ENCODE results near the gene IRF6. TPM values are rescaled to one million over a fixed set of nuclear protein-coding genes. Genes with fewer than 3 reads are reported as not detected.

Gene IRF6
- total RNA-seq, 1 donor from 2014 or later = 21.2 TPM

- Histone ChIP-seq H3K9me3 (ENCODE audit: insufficient read depth, low read depth, low read length) (no peaks in the 10 kb centered on the region), H3K4me3 (ENCODE audit: insufficient read depth, low read depth, low read length) (no peak overlapping the region), H3K4me1 (ENCODE audit: insufficient read depth, low read length) (no peaks in the 10 kb centered on the region), H3K27ac (ENCODE audit: low read depth, low read length) (no peak overlapping the region), H4K20me1 (ENCODE audit: insufficient read depth, low read length) (no peaks in the 10 kb centered on the region), H2AFZ (ENCODE audit: low read depth, low read length) (no peak overlapping the region), H3K79me2 (ENCODE audit: insufficient read depth, low read length) (no peaks in the 10 kb centered on the region), H3K27me3 (ENCODE audit: insufficient read depth, low read length) (peaks cover 2% of the 10 kb centered on the region), H3K9ac (ENCODE audit: low read length) (no peak overlapping the region), H3K36me3 (ENCODE audit: insufficient read depth, low read length) (no peaks in the 10 kb centered on the region), H3K4me2 (ENCODE audit: low read length) (no peak overlapping the region)
- Mint-ChIP-seq H3K4me3 (ENCODE audit: unreplicated experiment) (no peak overlapping the region), H3K9me3 (ENCODE audit: unreplicated experiment) (peaks cover 2% of the 10 kb centered on the region), H3K4me1 (ENCODE audit: low read depth, unreplicated experiment) (peaks cover 13% of the 10 kb centered on the region), H3K27ac (ENCODE audit: unreplicated experiment) (no peak overlapping the region), H3K36me3 (ENCODE audit: low read depth, unreplicated experiment) (peaks cover 2% of the 10 kb centered on the region), H3K27me3 (ENCODE audit: low read depth, unreplicated experiment) (peaks cover 24% of the 10 kb centered on the region)
- TF ChIP-seq EZH2 (IDR thresholded peaks at IDR 0.05; ENCODE audit: insufficient read depth, low read length) = no peak
- TF ChIP-seq CTCF (IDR thresholded peaks at IDR 0.05; ENCODE audit: insufficient read depth, low read depth, low read length) = no peak
- DNase-seq (ENCODE audit: low read depth) (no peak), FAIRE-seq (no peak)
Observed at GRCh38 chr1:209755256-209755655, 50.7 kb downstream of the IRF6 start.

GRCh38 chr1:209752890-209753289 lies 53.1 kb downstream of the IRF6 start:
- H3K4me1 ChIP-seq (ENCODE audit: insufficient read depth, low read length) = no peaks in the 10 kb centered on the region
- H3K36me3 ChIP-seq (ENCODE audit: insufficient read depth, low read length) = no peaks in the 10 kb centered on the region
- no peak overlapping the region for H3K4me2 ChIP-seq (ENCODE audit: low read length)
- FAIRE-seq (no peak), DNase-seq (ENCODE audit: low read depth) (no peak)
- Mint-ChIP-seq H3K4me3 (ENCODE audit: unreplicated experiment) (no peak overlapping the region), H3K9me3 (ENCODE audit: unreplicated experiment) (peaks cover 2% of the 10 kb centered on the region), H3K27ac (ENCODE audit: unreplicated experiment) (no peak overlapping the region), H3K4me1 (ENCODE audit: low read depth, unreplicated experiment) (peaks cover 6% of the 10 kb centered on the region), H3K27me3 (ENCODE audit: low read depth, unreplicated experiment) (peaks cover 13% of the 10 kb centered on the region), H3K36me3 (ENCODE audit: low read depth, unreplicated experiment) (peaks cover 2% of the 10 kb centered on the region)
- no peaks in the 10 kb centered on the region for H4K20me1 ChIP-seq (ENCODE audit: insufficient read depth, low read length)
- no peaks in the 10 kb centered on the region for H3K9me3 ChIP-seq (ENCODE audit: insufficient read depth, low read depth, low read length)
- H2AFZ ChIP-seq (ENCODE audit: low read depth, low read length) = no peak overlapping the region
- no peak overlapping the region for H3K9ac ChIP-seq (ENCODE audit: low read length)
- TF ChIP-seq CTCF (IDR thresholded peaks at IDR 0.05; ENCODE audit: insufficient read depth, low read depth, low read length) = no peak
- TF ChIP-seq EZH2 (IDR thresholded peaks at IDR 0.05; ENCODE audit: insufficient read depth, low read length) = no peak
- no peaks in the 10 kb centered on the region for H3K79me2 ChIP-seq (ENCODE audit: insufficient read depth, low read length)
- H3K4me3 ChIP-seq (ENCODE audit: insufficient read depth, low read depth, low read length) = no peak overlapping the region
- H3K27ac ChIP-seq (ENCODE audit: low read depth, low read length) = no peak overlapping the region
- H3K27me3 ChIP-seq (ENCODE audit: insufficient read depth, low read length) = peaks cover 2% of the 10 kb centered on the region

- TF ChIP-seq EZH2 (IDR thresholded peaks at IDR 0.05; ENCODE audit: insufficient read depth, low read length) = no peak
- no peak for TF ChIP-seq CTCF (IDR thresholded peaks at IDR 0.05; ENCODE audit: insufficient read depth, low read depth, low read length)
- Mint-ChIP-seq H3K4me3 (ENCODE audit: unreplicated experiment) (no peak overlapping the region), H3K4me1 (ENCODE audit: low read depth, unreplicated experiment) (peaks cover 6% of the 10 kb centered on the region), H3K27ac (ENCODE audit: unreplicated experiment) (no peak overlapping the region), H3K27me3 (ENCODE audit: low read depth, unreplicated experiment) (peaks cover 12% of the 10 kb centered on the region), H3K36me3 (ENCODE audit: low read depth, unreplicated experiment) (peaks cover 2% of the 10 kb centered on the region), H3K9me3 (ENCODE audit: unreplicated experiment) (peaks cover 2% of the 10 kb centered on the region)
- Histone ChIP-seq H2AFZ (ENCODE audit: low read depth, low read length) (no peak overlapping the region), H3K4me2 (ENCODE audit: low read length) (no peak overlapping the region), H3K4me3 (ENCODE audit: insufficient read depth, low read depth, low read length) (no peak overlapping the region), H3K79me2 (ENCODE audit: insufficient read depth, low read length) (no peaks in the 10 kb centered on the region), H4K20me1 (ENCODE audit: insufficient read depth, low read length) (no peaks in the 10 kb centered on the region), H3K4me1 (ENCODE audit: insufficient read depth, low read length) (no peaks in the 10 kb centered on the region), H3K9ac (ENCODE audit: low read length) (no peak overlapping the region), H3K27ac (ENCODE audit: low read depth, low read length) (no peak overlapping the region), H3K36me3 (ENCODE audit: insufficient read depth, low read length) (no peaks in the 10 kb centered on the region), H3K27me3 (ENCODE audit: insufficient read depth, low read length) (no peaks in the 10 kb centered on the region), H3K9me3 (ENCODE audit: insufficient read depth, low read depth, low read length) (no peaks in the 10 kb centered on the region)
- FAIRE-seq (peak; percentile 13), DNase-seq (ENCODE audit: low read depth) (no peak)
Observed at GRCh38 chr1:209751627-209752231, 54.2 kb downstream of the IRF6 start.
